GM23338 (cell line): ENCODE data around the gene BCL11B.

Experiments
- CREB1 ChIP-seq: fragments of 250-450 bp; sonication (Bioruptor Pico); IDR thresholded peaks from 2 replicates; pipeline ENCODE4 v1.5.0; 2020; ENCODE audit warnings: low read depth, mild to moderate bottlenecking, moderate library complexity
- EZH2 ChIP-seq: fragments of 200-600 bp; sonication (generic); IDR thresholded peaks from one replicate; pipeline ENCODE4 v1.8.0; 2017; ENCODE audit warnings: antibody characterized with exemption, mild to moderate bottlenecking, low read depth; ENCODE audit not compliant: unreplicated experiment
- EZH2phosphoT487 ChIP-seq: fragments of 200-600 bp; sonication (generic); IDR thresholded peaks from one replicate; pipeline ENCODE4 v1.8.1; 2018; ENCODE audit warnings: antibody characterized with exemption; ENCODE audit not compliant: unreplicated experiment
- JUNB ChIP-seq: IDR thresholded peaks from one replicate; pipeline ENCODE4 v1.6.1; 2016; ENCODE audit warnings: antibody characterized with exemption; ENCODE audit not compliant: unreplicated experiment
- NANOG ChIP-seq: IDR thresholded peaks from 2 replicates; pipeline ENCODE4 v1.6.1; 2016; ENCODE audit warnings: antibody characterized with exemption, borderline replicate concordance
- POLR2AphosphoS5 ChIP-seq: IDR thresholded peaks from 2 replicates; pipeline ENCODE4 v1.6.1; 2016; ENCODE audit warnings: antibody characterized with exemption, low read depth
- STAT1 ChIP-seq: IDR thresholded peaks from one replicate; pipeline ENCODE4 v1.6.1; 2016; ENCODE audit warnings: antibody characterized with exemption; ENCODE audit not compliant: unreplicated experiment
- ZNF331 ChIP-seq: fragments of 250-450 bp; sonication (Bioruptor Pico); IDR thresholded peaks from 2 replicates; pipeline ENCODE4 v1.5.0; 2020; ENCODE audit warnings: low read depth, mild to moderate bottlenecking, moderate library complexity
- TF ChIP-seq, protein P1 (sequence below), 2 experiments: fragments of 200-600 bp in 1 of 2; sonication (generic) in 1 of 2; conservative IDR thresholded peaks; 2 replicates each; pipeline versions ENCODE4 v1.5.1 to v1.6.1; 2016 to 2017; ENCODE audit warnings: antibody characterized with exemption in 2 of 2, low read depth in 2 of 2, mild to moderate bottlenecking in 2 of 2, moderate library complexity in 1 of 2
- TF ChIP-seq, protein P2 (sequence below): IDR thresholded peaks from one replicate; pipeline ENCODE4 v1.6.1; 2018; ENCODE audit warnings: antibody characterized with exemption; ENCODE audit not compliant: unreplicated experiment
- TF ChIP-seq, protein P3 (sequence below): IDR thresholded peaks from 2 replicates; pipeline ENCODE4 v1.6.1; 2016; ENCODE audit warnings: antibody characterized with exemption

DNA sequence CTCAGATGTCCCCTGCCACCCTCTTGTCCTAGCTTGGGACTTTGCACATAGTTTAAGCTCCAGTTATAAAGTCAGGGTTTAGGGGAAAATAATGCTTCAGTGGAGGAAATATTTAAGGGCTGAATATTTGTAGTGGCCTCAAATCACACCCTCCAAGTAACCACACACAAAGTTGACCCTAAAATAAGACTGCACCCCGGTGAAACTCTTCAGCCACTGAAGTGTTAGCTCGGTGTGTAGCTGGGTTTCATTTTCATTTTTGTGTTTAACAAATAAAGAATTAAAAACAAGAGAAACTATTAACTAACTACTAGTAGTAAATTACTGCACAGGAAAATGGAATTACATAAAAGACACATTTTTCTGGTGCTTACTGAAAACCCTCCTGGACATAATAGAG is 14.8 kb upstream of the BCL11B start:
- TF ChIP-seq, protein P1, sequence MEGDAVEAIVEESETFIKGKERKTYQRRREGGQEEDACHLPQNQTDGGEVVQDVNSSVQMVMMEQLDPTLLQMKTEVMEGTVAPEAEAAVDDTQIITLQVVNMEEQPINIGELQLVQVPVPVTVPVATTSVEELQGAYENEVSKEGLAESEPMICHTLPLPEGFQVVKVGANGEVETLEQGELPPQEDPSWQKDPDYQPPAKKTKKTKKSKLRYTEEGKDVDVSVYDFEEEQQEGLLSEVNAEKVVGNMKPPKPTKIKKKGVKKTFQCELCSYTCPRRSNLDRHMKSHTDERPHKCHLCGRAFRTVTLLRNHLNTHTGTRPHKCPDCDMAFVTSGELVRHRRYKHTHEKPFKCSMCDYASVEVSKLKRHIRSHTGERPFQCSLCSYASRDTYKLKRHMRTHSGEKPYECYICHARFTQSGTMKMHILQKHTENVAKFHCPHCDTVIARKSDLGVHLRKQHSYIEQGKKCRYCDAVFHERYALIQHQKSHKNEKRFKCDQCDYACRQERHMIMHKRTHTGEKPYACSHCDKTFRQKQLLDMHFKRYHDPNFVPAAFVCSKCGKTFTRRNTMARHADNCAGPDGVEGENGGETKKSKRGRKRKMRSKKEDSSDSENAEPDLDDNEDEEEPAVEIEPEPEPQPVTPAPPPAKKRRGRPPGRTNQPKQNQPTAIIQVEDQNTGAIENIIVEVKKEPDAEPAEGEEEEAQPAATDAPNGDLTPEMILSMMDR (conservative IDR thresholded peaks at IDR 0.05; ENCODE audit: low read depth in 2 of 2) = no peak
- TF ChIP-seq, protein P2, sequence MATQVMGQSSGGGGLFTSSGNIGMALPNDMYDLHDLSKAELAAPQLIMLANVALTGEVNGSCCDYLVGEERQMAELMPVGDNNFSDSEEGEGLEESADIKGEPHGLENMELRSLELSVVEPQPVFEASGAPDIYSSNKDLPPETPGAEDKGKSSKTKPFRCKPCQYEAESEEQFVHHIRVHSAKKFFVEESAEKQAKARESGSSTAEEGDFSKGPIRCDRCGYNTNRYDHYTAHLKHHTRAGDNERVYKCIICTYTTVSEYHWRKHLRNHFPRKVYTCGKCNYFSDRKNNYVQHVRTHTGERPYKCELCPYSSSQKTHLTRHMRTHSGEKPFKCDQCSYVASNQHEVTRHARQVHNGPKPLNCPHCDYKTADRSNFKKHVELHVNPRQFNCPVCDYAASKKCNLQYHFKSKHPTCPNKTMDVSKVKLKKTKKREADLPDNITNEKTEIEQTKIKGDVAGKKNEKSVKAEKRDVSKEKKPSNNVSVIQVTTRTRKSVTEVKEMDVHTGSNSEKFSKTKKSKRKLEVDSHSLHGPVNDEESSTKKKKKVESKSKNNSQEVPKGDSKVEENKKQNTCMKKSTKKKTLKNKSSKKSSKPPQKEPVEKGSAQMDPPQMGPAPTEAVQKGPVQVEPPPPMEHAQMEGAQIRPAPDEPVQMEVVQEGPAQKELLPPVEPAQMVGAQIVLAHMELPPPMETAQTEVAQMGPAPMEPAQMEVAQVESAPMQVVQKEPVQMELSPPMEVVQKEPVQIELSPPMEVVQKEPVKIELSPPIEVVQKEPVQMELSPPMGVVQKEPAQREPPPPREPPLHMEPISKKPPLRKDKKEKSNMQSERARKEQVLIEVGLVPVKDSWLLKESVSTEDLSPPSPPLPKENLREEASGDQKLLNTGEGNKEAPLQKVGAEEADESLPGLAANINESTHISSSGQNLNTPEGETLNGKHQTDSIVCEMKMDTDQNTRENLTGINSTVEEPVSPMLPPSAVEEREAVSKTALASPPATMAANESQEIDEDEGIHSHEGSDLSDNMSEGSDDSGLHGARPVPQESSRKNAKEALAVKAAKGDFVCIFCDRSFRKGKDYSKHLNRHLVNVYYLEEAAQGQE = no peak
- no peak for TF ChIP-seq EZH2
- TF ChIP-seq EZH2phosphoT487 = no peak
- no peak for TF ChIP-seq STAT1
- TF ChIP-seq, protein P3, sequence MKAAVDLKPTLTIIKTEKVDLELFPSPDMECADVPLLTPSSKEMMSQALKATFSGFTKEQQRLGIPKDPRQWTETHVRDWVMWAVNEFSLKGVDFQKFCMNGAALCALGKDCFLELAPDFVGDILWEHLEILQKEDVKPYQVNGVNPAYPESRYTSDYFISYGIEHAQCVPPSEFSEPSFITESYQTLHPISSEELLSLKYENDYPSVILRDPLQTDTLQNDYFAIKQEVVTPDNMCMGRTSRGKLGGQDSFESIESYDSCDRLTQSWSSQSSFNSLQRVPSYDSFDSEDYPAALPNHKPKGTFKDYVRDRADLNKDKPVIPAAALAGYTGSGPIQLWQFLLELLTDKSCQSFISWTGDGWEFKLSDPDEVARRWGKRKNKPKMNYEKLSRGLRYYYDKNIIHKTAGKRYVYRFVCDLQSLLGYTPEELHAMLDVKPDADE = no peak
- no peak for TF ChIP-seq POLR2AphosphoS5
- TF ChIP-seq ZNF331 (CRISPR knock-in tag) = no peak
- TF ChIP-seq CREB1 = no peak
- no peak for TF ChIP-seq NANOG
- no peak for TF ChIP-seq JUNB
